ENCODE results near the gene FMN1. TPM values are rescaled to one million over a fixed set of nuclear protein-coding genes. Genes with fewer than 3 reads are reported as not detected.

FMN1 gene
- total RNA-seq, 2 donors from 2014 or later = 0.60 to 1.1 TPM

GRCh38 chr15:33100314-33100713 lies 94.2 kb downstream of the FMN1 start:
- Histone ChIP-seq H3K9me3 (ENCODE audit: control insufficient read depth, low read length) (no peaks in the 10 kb centered on the region), H3K4me1 (ENCODE audit: control insufficient read depth, insufficient read depth, low read length) (no peaks in the 10 kb centered on the region), H3K9ac (ENCODE audit: extremely low read depth, low read length, poor library complexity, severe bottlenecking) (no peak overlapping the region), H3K4me3 (ENCODE audit: low read length) (no peak overlapping the region), H3K27me3 (ENCODE audit: control insufficient read depth, insufficient read depth, low read length, poor library complexity, severe bottlenecking) (peaks cover 15% of the 10 kb centered on the region), H3K27ac (ENCODE audit: low read depth, low read length) (no peak overlapping the region), H3K36me3 (ENCODE audit: control insufficient read depth, insufficient read depth, low read length) (no peaks in the 10 kb centered on the region)
- Mint-ChIP-seq H3K9me3 (no peaks in the 10 kb centered on the region), H3K4me3 (no peak overlapping the region), H3K27me3 (ENCODE audit: insufficient read depth) (peaks cover 13% of the 10 kb centered on the region), H3K27ac (no peak overlapping the region), H3K36me3 (ENCODE audit: low read depth) (no peaks in the 10 kb centered on the region), H3K4me1 (no peaks in the 10 kb centered on the region)
- TF ChIP-seq, protein P1, sequence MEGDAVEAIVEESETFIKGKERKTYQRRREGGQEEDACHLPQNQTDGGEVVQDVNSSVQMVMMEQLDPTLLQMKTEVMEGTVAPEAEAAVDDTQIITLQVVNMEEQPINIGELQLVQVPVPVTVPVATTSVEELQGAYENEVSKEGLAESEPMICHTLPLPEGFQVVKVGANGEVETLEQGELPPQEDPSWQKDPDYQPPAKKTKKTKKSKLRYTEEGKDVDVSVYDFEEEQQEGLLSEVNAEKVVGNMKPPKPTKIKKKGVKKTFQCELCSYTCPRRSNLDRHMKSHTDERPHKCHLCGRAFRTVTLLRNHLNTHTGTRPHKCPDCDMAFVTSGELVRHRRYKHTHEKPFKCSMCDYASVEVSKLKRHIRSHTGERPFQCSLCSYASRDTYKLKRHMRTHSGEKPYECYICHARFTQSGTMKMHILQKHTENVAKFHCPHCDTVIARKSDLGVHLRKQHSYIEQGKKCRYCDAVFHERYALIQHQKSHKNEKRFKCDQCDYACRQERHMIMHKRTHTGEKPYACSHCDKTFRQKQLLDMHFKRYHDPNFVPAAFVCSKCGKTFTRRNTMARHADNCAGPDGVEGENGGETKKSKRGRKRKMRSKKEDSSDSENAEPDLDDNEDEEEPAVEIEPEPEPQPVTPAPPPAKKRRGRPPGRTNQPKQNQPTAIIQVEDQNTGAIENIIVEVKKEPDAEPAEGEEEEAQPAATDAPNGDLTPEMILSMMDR (conservative IDR thresholded peaks at IDR 0.05) = no peak
- DNase-seq = no peak
- 92 to 97% methylated on average over 2 to 3 of the region's 3 CpGs for WGBS, 2 experiments (ENCODE audit: insufficient coverage in 1 of 2, insufficient read length in 1 of 2)

DNA sequence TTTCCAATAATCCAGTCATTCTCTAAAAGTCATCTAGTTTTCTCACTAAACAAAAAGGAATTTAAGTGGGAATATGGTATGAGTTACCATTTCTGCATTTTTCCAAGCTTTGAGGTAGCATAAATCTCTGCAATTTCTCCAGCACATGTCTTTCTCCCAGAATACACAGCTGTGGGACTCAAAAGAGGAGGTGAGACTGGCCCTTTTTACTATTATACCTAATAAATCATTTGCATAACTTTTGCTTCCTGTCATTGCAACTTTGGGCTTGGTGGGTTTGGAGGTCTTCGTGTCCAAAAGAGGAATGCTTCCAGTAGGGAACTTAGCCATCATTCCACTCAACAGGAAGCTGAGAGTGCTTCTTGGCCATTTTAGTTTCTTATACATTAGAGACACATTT lies 94.8 kb downstream of the FMN1 start:
- Mint-ChIP-seq H3K9me3 (no peaks in the 10 kb centered on the region), H3K36me3 (ENCODE audit: low read depth) (no peaks in the 10 kb centered on the region), H3K27me3 (ENCODE audit: insufficient read depth) (peaks cover 10% of the 10 kb centered on the region), H3K27ac (no peak overlapping the region), H3K4me3 (no peak overlapping the region), H3K4me1 (no peaks in the 10 kb centered on the region)
- H3K4me3 ChIP-seq (ENCODE audit: low read length) = no peak overlapping the region
- 100% methylated on average over 1 of the region's 1 CpG; no CpG with 5 or more reads in 1 of the 2 experiments for WGBS, 2 experiments (ENCODE audit: insufficient coverage in 1 of 2, insufficient read length in 1 of 2)
- no peaks in the 10 kb centered on the region for H3K36me3 ChIP-seq (ENCODE audit: control insufficient read depth, insufficient read depth, low read length)
- H3K27me3 ChIP-seq (ENCODE audit: control insufficient read depth, insufficient read depth, low read length, poor library complexity, severe bottlenecking) = peaks cover 9% of the 10 kb centered on the region
- H3K27ac ChIP-seq (ENCODE audit: low read depth, low read length) = no peak overlapping the region
- no peak overlapping the region for H3K9ac ChIP-seq (ENCODE audit: extremely low read depth, low read length, poor library complexity, severe bottlenecking)
- no peaks in the 10 kb centered on the region for H3K4me1 ChIP-seq (ENCODE audit: control insufficient read depth, insufficient read depth, low read length)
- TF ChIP-seq, protein P1 (conservative IDR thresholded peaks at IDR 0.05) = no peak
- H3K9me3 ChIP-seq (ENCODE audit: control insufficient read depth, low read length) = no peaks in the 10 kb centered on the region
- DNase-seq = no peak

GRCh38 chr15:33099213-33099612 lies 95.3 kb downstream of the FMN1 start:
- H3K4me1 Mint-ChIP-seq = no peaks in the 10 kb centered on the region
- H3K36me3 Mint-ChIP-seq (ENCODE audit: low read depth) = no peaks in the 10 kb centered on the region
- H3K9me3 ChIP-seq (ENCODE audit: control insufficient read depth, low read length) = no peaks in the 10 kb centered on the region
- no peaks in the 10 kb centered on the region for H3K36me3 ChIP-seq (ENCODE audit: control insufficient read depth, insufficient read depth, low read length)
- no peak overlapping the region for H3K27ac ChIP-seq (ENCODE audit: low read depth, low read length)
- WGBS, 2 experiments (ENCODE audit: insufficient coverage in 1 of 2, insufficient read length in 1 of 2) = 94 to 100% methylated on average over 3 of the region's 3 CpGs
- H3K9me3 Mint-ChIP-seq = no peaks in the 10 kb centered on the region
- no peak for DNase-seq
- no peak overlapping the region for H3K4me3 Mint-ChIP-seq
- TF ChIP-seq, protein P1 (conservative IDR thresholded peaks at IDR 0.05) = no peak
- H3K27ac Mint-ChIP-seq = no peak overlapping the region
- H3K4me1 ChIP-seq (ENCODE audit: control insufficient read depth, insufficient read depth, low read length) = no peaks in the 10 kb centered on the region
- H3K27me3 ChIP-seq (ENCODE audit: control insufficient read depth, insufficient read depth, low read length, poor library complexity, severe bottlenecking) = peaks cover 8% of the 10 kb centered on the region
- H3K27me3 Mint-ChIP-seq (ENCODE audit: insufficient read depth) = peaks cover 10% of the 10 kb centered on the region
- H3K4me3 ChIP-seq (ENCODE audit: low read length) = no peak overlapping the region
- no peak overlapping the region for H3K9ac ChIP-seq (ENCODE audit: extremely low read depth, low read length, poor library complexity, severe bottlenecking)

All from endodermal cell (in vitro differentiated cells).